ENCODE measurements around the gene PCDHB7. TPM values are rescaled to one million over a fixed set of nuclear protein-coding genes. Genes with fewer than 3 reads are reported as not detected.

PCDHB7 gene
- total RNA-seq (ENCODE audit: low replicate concordance) = 0.30 and 0.47 TPM in 2 replicates

GRCh38 chr5:141172381-141173204 is at the start of gene PCDHB7:
PCDHB7 (plus strand) TSS chr5:141172644; CDS start chr5:141172836, 192 bp downstream.

GRCh38 chr5:141135030-141135717 is 37.3 kb upstream of the PCDHB7 start, which contains the start of gene PCDHB5:
PCDHB5 (plus strand) TSS chr5:141135206; CDS start chr5:141135435, 229 bp downstream.

GRCh38 chr5:141149812-141150211 is 22.6 kb upstream of the PCDHB7 start, which contains the start of gene PCDHB6:
PCDHB6 (plus strand) TSS chr5:141150057; CDS start chr5:141150258, 201 bp downstream.

GRCh38 chr5:141177577-141178191 is 5.2 kb downstream of the PCDHB7 start, which contains the start of gene PCDHB8:
PCDHB8 (plus strand) TSS chr5:141177790; CDS start chr5:141178035, 245 bp downstream.

GRCh38 chr5:141182248-141182647 is 9.8 kb downstream of the PCDHB7 start, which contains the start of gene PCDHB16:
PCDHB16 (plus strand) TSS chr5:141182387; CDS start chr5:141182560, 173 bp downstream.

GRCh38 chr5:141186897-141187512 is 14.6 kb downstream of the PCDHB7 start, which contains the start of gene PCDHB9:
PCDHB9 (plus strand) TSS chr5:141187161; CDS start chr5:141187319, 158 bp downstream.

GRCh38 chr5:141192110-141192725 is 19.8 kb downstream of the PCDHB7 start, which contains the start of gene PCDHB10:
PCDHB10 (plus strand) TSS chr5:141192353; CDS start chr5:141192553, 200 bp downstream.

GRCh38 chr5:141199359-141200235 is 27.2 kb downstream of the PCDHB7 start, which contains the start of gene PCDHB11:
PCDHB11 (plus strand) TSS chr5:141199627; CDS start chr5:141199775, 148 bp downstream.

GRCh38 chr5:141208478-141208877 is 36.0 kb downstream of the PCDHB7 start, which contains the start of gene PCDHB12:
PCDHB12 (plus strand) TSS chr5:141208719; CDS start chr5:141208908, 189 bp downstream.

GRCh38 chr5:141213656-141214339 is 41.4 kb downstream of the PCDHB7 start, which contains the start of gene PCDHB13:
PCDHB13 (plus strand) TSS chr5:141213919; CDS start chr5:141214124, 205 bp downstream.

GRCh38 chr5:141223112-141223783 is 50.8 kb downstream of the PCDHB7 start, which contains the start of gene PCDHB14:
PCDHB14 (plus strand) TSS chr5:141223343; CDS start chr5:141223506, 163 bp downstream.

Other genes with a start within 250 kb of the PCDHB7 start
- gene PCDHAC1, start 246.3 kb upstream of the PCDHB7 start, total RNA-seq (ENCODE audit: low replicate concordance) = under 0.01 and 0.35 TPM in 2 replicates
- 0.15 and 2.3 TPM in 2 replicates for gene PCDHAC2, start 206.2 kb upstream of the PCDHB7 start, total RNA-seq (ENCODE audit: low replicate concordance)
- not detected in 2 replicates for gene PCDHB1, start 121.3 kb upstream of the PCDHB7 start, total RNA-seq (ENCODE audit: low replicate concordance)
- 1.1 and 3.7 TPM in 2 replicates for gene PCDHB2, start 78.0 kb upstream of the PCDHB7 start, total RNA-seq (ENCODE audit: low replicate concordance)
- 0.15 and 1.1 TPM in 2 replicates for gene PCDHB3, start 72.2 kb upstream of the PCDHB7 start, total RNA-seq (ENCODE audit: low replicate concordance)
- 0.08 and 0.23 TPM in 2 replicates for gene PCDHB4, start 50.8 kb upstream of the PCDHB7 start, total RNA-seq (ENCODE audit: low replicate concordance)
- 2.3 and 3.7 TPM in 2 replicates for gene PCDHB5, start 37.4 kb upstream of the PCDHB7 start, total RNA-seq (ENCODE audit: low replicate concordance)
- 0.08 TPM in 1 of 2 replicates, not detected in the other for gene PCDHB6, start 22.6 kb upstream of the PCDHB7 start, total RNA-seq (ENCODE audit: low replicate concordance)
- 0.23 and 0.35 TPM in 2 replicates for gene PCDHB8, start 5.1 kb downstream of the PCDHB7 start, total RNA-seq (ENCODE audit: low replicate concordance)
- 0.23 and 0.70 TPM in 2 replicates for gene PCDHB16, start 9.7 kb downstream of the PCDHB7 start, total RNA-seq (ENCODE audit: low replicate concordance)
- 0.12 and 0.30 TPM in 2 replicates for gene PCDHB9, start 14.5 kb downstream of the PCDHB7 start, total RNA-seq (ENCODE audit: low replicate concordance)
- gene PCDHB10, start 19.7 kb downstream of the PCDHB7 start, total RNA-seq (ENCODE audit: low replicate concordance) = 0.59 and 0.68 TPM in 2 replicates
- gene PCDHB11, start 27.0 kb downstream of the PCDHB7 start, total RNA-seq (ENCODE audit: low replicate concordance) = 0.38 and 0.70 TPM in 2 replicates
- 0.15 and 0.23 TPM in 2 replicates for gene PCDHB12, start 36.1 kb downstream of the PCDHB7 start, total RNA-seq (ENCODE audit: low replicate concordance)
- gene PCDHB13, start 41.3 kb downstream of the PCDHB7 start, total RNA-seq (ENCODE audit: low replicate concordance) = 0.59 and 0.75 TPM in 2 replicates
- gene PCDHB14, start 50.7 kb downstream of the PCDHB7 start, total RNA-seq (ENCODE audit: low replicate concordance) = 0.59 and 2.1 TPM in 2 replicates
- 0.70 and 1.2 TPM in 2 replicates for gene PCDHB15, start 72.8 kb downstream of the PCDHB7 start, total RNA-seq (ENCODE audit: low replicate concordance)
- gene SLC25A2, start 131.4 kb downstream of the PCDHB7 start, total RNA-seq (ENCODE audit: low replicate concordance) = 0.23 TPM in 1 of 2 replicates, not detected in the other
- 69.5 and 80.4 TPM in 2 replicates for gene TAF7, start 148.1 kb downstream of the PCDHB7 start, total RNA-seq (ENCODE audit: low replicate concordance)
- gene PCDHGA1, start 157.9 kb downstream of the PCDHB7 start, total RNA-seq (ENCODE audit: low replicate concordance) = 0.75 and 1.3 TPM in 2 replicates
- gene PCDHGA2, start 166.1 kb downstream of the PCDHB7 start, total RNA-seq (ENCODE audit: low replicate concordance) = 1.2 and 1.7 TPM in 2 replicates
- 0.23 and 0.98 TPM in 2 replicates for gene PCDHGA3, start 171.2 kb downstream of the PCDHB7 start, total RNA-seq (ENCODE audit: low replicate concordance)
- gene PCDHGB1, start 177.5 kb downstream of the PCDHB7 start, total RNA-seq (ENCODE audit: low replicate concordance) = 1.5 and 2.4 TPM in 2 replicates
- 3.2 and 4.4 TPM in 2 replicates for gene PCDHGA4, start 182.4 kb downstream of the PCDHB7 start, total RNA-seq (ENCODE audit: low replicate concordance)
- gene PCDHGB2, start 187.3 kb downstream of the PCDHB7 start, total RNA-seq (ENCODE audit: low replicate concordance) = 1.6 and 2.0 TPM in 2 replicates
- gene PCDHGA5, start 191.5 kb downstream of the PCDHB7 start, total RNA-seq (ENCODE audit: low replicate concordance) = 0.98 and 1.3 TPM in 2 replicates
- 3.5 and 5.6 TPM in 2 replicates for gene PCDHGB3, start 197.6 kb downstream of the PCDHB7 start, total RNA-seq (ENCODE audit: low replicate concordance)
- gene PCDHGA6, start 201.2 kb downstream of the PCDHB7 start, total RNA-seq (ENCODE audit: low replicate concordance) = 2.2 and 2.3 TPM in 2 replicates
- gene PCDHGA7, start 210.1 kb downstream of the PCDHB7 start, total RNA-seq (ENCODE audit: low replicate concordance) = 2.3 and 2.8 TPM in 2 replicates
- gene PCDHGB4, start 215.1 kb downstream of the PCDHB7 start, total RNA-seq (ENCODE audit: low replicate concordance) = 22.8 and 23.2 TPM in 2 replicates
- gene PCDHGA8, start 220.0 kb downstream of the PCDHB7 start, total RNA-seq (ENCODE audit: low replicate concordance) = 2.0 and 4.0 TPM in 2 replicates
- 11.5 and 16.9 TPM in 2 replicates for gene PCDHGB5, start 225.3 kb downstream of the PCDHB7 start, total RNA-seq (ENCODE audit: low replicate concordance)
- 1.7 and 2.8 TPM in 2 replicates for gene PCDHGA9, start 230.1 kb downstream of the PCDHB7 start, total RNA-seq (ENCODE audit: low replicate concordance)
- gene PCDHGB6, start 235.4 kb downstream of the PCDHB7 start, total RNA-seq (ENCODE audit: low replicate concordance) = 1.9 and 3.5 TPM in 2 replicates
- gene PCDHGA10, start 240.3 kb downstream of the PCDHB7 start, total RNA-seq (ENCODE audit: low replicate concordance) = 2.6 and 4.2 TPM in 2 replicates
- 6.7 and 7.3 TPM in 2 replicates for gene PCDHGB7, start 245.0 kb downstream of the PCDHB7 start, total RNA-seq (ENCODE audit: low replicate concordance)
- 4.7 and 7.1 TPM in 2 replicates for gene PCDHGA11, start 248.4 kb downstream of the PCDHB7 start, total RNA-seq (ENCODE audit: low replicate concordance)